ENCODE measurements around the gene AUTS2.

Gene AUTS2

DNA sequence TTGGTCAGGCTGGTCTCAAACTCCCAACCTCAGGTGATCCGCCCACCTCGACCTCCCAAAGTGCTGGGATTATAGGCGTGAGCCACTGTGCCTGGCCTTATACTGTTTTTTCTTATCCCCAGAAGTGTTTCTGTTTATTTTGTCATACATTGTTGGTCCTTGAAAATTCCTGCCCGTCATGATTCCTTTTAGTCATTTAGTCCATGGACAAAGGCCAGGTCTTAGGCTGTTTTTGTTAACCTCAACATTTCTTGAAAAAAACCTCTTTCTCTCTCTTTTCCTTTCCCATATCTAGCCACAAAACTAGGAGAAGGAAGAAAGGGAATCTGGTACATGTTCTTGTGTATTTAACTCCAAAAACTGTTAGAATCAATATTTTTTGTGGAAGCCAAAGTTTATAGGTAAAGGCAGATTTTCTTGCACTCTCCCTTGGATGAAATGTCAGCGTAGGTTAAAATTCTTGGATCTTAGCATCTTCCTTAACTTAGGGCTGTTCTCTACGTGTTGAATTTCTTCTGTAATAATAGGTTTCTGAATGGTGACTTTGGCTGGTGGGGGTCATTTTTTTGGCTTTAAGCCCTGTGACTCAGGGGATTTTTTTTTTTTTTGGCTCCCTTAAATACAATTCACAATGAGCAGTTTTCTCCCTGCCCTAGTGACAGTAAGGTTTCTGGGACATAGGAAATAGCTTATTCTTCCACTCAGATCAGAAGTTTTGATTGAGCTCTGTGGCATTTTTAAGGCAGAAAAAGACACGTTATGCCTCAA lies 500.8 kb downstream of the AUTS2 start:
- DNase-seq (ENCODE audit: low read depth in 2 of 2, low spot score in 1 of 2): no peak

DNA sequence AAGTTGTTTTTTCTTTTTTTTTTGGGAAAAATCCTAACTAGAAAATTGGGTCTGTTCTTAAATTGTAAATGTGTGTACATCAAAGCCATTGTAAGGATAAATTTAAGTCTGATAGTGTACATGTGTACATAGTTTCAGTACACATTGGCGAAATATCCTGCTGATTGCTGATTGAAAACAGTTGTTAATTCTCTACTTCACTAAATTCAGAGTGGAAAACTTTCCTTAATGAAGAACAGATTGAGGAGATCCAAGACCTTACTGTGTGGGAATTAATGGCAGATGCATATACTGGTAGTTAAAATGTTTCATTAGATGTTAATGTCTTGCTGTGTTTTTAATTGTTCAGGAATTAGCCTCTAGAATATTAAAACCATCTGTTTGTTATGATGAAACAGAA lies 506.0 kb downstream of the AUTS2 start:
- DNase-seq (ENCODE audit: low read depth in 2 of 2, low spot score in 1 of 2): no peak

DNA sequence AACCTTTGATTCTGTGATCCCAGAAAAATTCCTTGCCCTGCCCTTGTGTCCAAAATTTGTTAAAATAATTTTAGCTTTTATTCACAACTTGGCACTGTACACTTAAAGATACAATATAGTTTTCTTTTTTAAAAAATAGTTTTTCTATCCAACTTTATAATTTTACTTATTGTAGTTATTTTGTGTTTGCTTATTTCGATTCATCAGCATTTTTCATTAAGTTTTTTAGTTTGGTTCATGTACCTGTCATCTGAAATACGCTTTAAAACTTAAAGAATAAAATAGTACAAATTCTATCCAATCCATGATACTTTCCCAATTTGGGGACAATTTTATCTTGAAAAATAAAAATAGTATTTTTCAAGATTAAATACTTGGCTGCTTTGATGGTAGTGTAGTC lies 514.8 kb downstream of the AUTS2 start:
- no peak for DNase-seq (ENCODE audit: low read depth in 2 of 2, low spot score in 1 of 2)

DNA sequence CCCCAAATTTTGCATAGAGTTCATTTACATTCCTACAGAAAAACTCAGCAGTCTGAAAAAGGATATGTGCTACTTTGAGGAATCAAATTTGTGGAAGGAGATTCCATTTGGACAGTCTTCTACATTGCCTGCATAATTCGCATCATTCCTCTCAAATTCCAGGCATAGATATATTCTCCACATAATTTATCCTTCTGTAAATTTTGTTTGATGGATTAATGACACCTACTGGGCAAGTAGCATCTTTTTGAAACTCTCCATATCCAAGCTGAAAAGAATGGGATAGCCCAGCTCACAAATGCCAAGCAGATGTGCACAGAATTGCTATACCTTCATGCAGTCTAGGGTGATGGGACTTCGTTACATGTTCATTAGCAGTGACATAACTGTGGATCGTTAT lies 515.3 kb downstream of the AUTS2 start:
- no peak for DNase-seq (ENCODE audit: low read depth in 2 of 2, low spot score in 1 of 2)

DNA sequence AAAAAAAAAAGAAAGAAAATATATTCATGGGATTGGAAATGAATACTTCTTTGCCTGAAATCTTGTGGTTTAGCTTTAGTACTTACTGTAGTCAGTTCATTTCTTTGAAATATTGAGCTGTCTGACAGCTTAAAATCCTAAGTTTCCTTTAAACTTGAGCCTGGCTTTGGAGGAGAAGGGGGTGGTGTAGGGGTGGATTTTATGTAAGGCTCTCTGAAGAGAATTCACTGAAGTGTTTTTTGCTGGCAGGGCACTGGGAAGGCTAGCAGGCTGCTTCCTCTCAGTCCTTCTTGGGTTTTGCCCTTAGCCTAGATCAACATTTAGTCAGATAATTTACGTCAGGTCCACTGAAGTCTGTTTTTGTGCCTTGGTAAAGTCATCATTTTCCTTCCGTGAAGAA lies 516.5 kb downstream of the AUTS2 start:
- DNase-seq (ENCODE audit: low read depth in 2 of 2, low spot score in 1 of 2): no peak

DNA sequence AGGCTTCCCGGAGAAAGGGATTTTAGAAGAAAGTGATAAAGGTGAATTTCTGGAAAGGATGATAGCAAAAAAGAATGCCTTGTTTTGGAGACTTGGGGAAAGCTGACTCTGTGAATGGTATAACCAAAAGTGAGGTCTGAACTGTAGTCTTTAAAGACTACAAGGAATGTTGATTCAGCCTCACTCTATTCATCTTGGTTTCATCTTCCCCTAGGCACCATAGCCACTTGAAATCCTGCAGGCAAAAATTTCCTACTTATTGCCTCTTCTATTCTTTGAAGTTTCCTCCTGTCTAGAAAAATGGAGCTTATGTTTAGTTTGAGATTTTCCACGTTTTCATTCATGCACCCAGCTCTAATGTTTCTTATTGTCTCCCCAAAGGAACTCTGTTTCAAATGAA lies 518.0 kb downstream of the AUTS2 start:
- no peak for DNase-seq (ENCODE audit: low read depth in 2 of 2, low spot score in 1 of 2)

DNA sequence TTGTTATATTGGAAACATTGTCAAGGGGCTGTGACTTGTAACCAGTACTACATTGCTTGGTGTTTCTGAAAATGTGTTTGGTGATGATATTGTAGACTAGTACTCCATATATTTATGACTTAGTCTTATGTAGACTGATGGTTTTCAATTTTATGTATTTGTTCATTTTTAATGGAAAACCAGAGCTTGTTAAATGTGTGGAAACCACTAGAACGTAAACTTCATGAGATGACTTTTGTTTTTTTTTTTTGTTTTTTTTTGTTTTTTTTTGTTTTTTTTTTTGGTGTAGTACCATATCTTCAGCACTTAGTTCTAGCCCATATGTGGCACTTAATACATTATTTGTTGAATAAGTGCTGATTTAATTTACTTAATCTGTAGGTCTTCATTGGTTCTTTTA lies 518.6 kb downstream of the AUTS2 start:
- DNase-seq (ENCODE audit: low read depth in 2 of 2, low spot score in 1 of 2): no peak

DNA sequence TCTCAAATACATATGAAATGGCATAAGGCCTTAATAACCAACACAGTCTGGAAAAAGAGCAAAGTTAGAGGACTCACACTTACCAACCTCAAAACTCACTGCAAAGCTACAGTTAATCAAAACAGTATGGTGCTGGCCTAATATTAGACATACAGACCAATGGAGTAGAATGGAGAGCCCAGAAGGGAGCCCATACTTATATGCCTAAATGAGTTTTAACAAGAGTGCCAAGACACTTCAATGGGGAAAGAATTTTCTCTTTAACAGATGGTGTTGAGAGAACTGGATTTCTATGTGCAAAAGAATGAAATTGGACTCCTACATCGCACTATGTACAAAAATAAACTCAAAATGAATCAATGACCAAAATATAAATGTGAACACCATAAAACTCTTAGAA lies 522.6 kb downstream of the AUTS2 start:
- no peak for DNase-seq (ENCODE audit: low read depth in 2 of 2, low spot score in 1 of 2)

DNA sequence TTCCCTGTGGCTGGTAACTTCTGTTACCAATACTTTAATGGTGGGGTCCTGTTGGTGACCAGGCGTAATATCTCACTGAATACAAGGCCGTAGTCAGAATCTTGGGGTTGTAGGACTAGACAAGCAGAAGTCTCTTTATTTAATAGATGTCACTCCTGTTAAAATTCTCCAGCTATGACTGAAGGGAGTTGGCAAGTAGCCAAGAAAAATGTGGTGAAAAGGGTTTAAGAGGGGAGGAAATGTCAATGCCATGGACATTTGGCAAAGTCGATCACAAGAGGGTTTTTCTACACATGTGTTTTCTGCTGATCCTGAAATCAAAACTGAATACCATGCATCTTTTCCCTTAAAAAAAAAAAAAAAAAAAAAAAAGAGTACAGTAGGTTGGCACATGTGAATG lies 533.5 kb downstream of the AUTS2 start:
- DNase-seq (ENCODE audit: low read depth in 2 of 2, low spot score in 1 of 2): no peak

DNA sequence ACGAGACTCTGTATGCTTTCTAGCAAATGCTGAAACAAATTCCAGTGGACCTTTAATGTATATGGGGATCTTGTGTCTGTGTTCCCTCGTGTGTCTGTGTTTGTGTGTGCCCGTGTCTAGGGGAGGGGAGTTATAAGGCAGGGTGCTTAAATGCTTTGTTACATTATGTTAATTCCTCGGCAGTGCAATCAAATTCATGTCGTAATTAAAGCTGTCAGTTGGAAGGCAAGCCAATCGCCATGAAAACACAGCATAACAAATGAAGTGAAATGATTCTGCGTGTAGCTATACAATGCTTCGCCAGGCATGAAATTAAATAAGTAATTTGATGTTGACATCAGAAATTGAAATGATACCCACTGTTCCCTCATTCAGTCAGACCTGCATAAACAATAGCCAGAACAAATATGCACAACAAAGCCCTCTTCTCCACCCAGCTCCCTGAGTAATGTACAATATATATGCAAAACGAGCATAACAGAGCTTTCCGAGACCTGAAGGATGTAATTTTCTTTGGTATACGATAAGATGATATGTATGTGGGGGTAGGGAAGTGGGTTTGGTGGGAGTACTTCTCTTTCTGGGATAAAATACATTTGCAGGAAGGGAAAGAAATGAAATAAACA lies 534.1 kb downstream of the AUTS2 start:
- DNase-seq (ENCODE audit: low read depth in 2 of 2, low spot score in 1 of 2): no peak

DNA sequence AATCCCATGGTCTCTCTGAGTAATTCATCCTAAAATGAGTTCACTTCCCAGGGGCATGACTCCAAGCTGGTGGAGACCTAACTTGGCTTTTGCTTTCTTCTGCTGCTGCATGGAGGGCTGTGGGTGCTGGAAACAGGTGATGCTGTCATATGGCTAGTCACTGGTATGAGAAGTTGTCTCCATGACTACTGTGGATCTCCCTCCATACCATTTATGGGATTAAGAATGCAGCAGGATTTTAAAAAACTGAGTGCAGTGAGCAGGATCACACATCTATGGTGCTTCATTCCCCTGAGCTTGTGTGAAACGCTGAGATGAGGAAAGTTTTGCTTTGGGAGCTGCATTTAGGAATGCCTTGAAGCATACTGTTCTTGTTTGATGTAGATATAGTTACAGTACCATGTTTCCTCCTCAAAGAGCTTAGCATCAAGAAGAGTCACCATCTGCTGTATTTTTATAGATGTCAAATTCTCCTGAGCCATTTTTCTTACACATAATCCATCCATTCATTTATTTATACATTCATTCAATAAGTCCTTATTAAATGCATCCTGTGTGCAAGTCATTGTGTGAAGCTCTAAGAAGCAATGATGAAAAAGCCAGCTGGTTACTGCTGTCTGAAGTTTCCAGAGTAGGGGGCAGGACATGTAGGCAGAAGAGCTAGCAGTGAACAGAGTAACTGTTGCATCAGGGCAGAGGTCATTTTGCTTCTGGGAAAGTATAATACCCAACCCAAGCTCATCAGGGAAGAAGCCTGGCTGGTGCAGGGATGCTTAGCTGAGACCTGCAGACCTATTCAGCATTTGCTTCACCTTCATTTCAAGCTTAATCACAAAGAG lies 534.8 kb downstream of the AUTS2 start:
- DNase-seq (ENCODE audit: low read depth in 2 of 2, low spot score in 1 of 2): no peak

DNA sequence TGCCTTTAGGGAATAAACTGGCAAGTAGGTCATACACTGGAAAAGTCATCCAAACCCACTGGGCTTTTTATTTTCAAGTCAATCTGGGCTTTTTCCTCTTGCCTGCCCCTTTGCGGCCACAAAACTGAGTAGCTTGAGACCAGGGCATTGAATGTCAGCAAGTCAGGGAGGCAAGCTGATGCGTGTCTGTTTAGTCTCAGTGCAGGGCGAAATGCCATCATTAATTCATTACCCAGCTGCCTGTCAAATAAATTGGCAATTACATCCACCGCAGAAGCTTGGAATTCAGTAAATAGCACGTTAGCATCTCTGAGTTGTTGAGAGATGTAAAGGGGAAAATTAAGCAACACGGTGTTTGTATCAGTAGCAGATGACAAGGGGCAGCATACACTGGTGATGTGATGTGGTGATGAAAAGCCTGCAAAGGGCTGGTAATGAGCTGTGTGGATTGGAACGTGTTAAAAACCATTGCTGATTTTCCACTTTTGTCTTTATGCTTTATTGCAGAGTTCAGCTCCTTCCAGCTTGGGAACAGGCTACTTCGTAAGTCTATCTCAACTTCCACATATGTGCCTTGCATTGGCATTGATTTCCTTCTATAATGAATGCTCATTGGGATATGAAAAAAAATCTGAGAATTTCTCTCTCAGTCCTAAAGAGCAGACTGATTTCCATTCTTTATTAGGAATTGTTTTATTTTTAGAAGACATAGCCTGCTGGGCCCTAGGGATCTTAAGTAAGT lies 535.9 kb downstream of the AUTS2 start:
- no peak for DNase-seq (ENCODE audit: low read depth in 2 of 2, low spot score in 1 of 2)

DNA sequence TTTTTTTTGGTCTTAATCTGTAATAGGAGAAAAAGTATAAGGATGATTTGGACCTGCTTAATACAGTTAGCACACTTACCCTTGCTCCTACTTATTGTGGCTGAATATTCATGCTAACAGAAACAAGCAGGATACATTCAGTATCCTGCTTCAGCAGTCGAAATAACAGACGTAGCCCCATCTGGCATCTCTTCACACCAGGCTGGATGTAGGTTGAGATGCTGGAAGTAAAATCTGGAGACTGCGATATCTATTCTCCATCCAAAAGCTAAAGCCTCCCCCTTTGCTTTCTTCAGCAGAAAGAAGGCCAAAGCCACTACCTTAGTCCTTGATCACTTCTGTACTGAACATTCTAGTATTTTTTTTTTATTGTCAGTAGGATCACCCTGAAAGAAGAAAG lies 537.4 kb downstream of the AUTS2 start:
- DNase-seq (ENCODE audit: low read depth in 2 of 2, low spot score in 1 of 2): no peak

DNA sequence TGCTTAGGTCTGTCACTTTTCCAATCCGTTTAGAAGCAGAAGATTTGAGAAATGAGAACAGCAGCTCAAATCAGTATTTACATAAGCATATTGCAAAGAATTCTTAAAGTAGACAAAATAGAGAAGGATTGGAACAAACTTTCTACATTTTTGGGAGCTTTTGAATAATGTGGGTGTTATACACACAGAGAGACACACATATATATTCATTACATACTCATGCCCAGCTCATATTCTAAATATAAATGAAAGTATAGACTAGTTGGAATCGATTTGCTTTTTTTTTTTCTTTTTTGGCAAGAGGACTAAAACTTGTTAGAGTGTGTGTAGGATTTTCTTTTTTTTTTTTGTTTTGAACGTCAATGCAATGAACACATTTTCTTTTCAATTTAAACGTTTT lies 538.9 kb downstream of the AUTS2 start:
- no peak for DNase-seq (ENCODE audit: low read depth in 2 of 2, low spot score in 1 of 2)

DNA sequence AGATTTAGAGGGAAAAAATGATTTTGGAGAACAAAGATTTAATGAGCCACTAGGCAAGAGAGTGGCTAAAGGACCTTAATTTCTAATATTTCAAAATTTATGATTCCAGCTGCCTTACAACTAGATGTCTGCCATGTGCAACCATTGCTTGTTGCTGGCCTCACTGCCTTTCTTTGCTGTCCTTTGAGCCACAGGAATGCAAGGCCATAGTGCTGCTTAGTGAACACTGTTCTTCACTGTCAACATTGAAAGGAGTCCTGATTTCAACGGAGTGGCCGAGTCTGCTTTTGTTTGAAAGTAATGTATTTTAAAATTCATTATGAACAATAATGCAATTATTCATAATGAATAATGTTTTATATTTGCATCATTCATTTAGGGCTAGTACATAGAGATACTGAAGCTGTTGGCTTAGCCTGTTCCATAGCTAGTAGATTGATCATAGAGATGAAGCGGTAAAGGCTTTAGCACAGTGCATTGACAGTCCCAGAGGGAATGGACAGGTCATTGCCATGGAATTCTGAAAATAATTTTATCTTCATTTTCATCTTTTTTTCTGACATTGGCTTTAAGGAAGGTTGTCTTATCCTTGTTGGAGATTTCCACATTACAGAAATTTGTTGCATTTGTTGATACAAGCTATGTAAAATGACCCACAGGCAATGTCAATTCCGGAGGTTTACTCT lies 544.1 kb downstream of the AUTS2 start:
- no peak for DNase-seq (ENCODE audit: low read depth in 2 of 2, low spot score in 1 of 2)

DNA sequence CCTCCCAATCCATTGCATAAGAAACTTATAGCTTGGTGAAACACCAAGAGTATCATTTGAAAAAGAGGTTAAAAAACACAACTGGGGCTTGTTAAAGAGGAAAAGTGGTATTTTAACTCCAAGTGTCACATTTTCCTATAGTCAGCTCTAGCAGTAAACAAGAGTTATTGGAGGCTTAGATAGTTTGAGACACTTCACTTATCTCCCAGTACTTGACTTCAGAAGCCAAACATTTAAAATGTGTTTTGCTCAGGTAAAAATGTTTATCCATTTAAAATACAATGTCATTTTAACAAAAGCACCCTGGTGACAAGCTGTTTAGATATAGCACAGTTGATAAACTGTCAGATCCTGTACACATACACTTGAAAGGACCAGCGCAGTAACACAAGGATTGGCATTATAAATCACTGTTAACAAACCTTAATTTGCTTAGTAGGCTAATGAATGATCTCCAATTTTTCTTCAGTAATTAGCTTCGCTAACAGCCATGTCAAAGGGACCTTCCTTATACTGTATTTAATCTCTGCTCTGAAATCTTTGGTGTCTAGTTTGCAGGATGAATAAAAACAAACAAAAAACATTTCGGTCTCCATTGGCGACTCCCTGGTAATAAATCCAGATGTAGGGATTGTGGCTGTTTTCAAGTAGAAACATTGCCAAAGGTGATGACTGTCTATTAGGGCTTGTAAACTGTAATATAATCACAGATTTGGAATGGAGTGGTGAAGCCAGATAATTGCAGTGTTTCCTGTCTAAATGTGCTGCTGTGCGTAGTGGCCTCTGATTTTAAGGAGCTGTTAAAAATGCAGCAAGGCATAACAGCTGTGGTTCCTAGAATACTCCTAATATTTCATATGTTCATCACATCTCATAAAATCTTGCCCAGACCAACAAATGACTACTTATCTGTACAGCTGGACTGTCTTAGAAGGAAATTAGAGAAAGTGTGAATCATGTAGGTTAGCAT lies 545.1 kb downstream of the AUTS2 start:
- DNase-seq (ENCODE audit: low read depth in 2 of 2, low spot score in 1 of 2): no peak

DNA sequence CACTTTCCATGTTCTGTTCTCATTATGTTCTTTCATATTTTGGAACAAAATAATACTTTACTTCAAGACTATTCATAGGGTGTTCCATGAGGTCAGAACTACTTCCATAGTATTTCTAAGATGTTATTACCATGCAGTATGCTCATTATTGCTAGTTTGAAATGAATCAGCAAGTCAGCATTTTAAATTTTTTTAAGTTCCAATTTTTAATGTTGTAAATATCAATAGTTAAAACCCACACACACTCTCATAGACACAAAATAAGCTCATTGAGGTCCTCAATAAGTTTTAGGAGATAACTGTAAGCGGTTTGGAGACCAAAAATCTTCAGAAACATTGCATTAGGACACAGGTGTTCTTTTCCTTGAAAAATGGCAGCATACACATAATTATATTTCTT lies 550.7 kb downstream of the AUTS2 start:
- DNase-seq (ENCODE audit: low read depth in 2 of 2, low spot score in 1 of 2): no peak

DNA sequence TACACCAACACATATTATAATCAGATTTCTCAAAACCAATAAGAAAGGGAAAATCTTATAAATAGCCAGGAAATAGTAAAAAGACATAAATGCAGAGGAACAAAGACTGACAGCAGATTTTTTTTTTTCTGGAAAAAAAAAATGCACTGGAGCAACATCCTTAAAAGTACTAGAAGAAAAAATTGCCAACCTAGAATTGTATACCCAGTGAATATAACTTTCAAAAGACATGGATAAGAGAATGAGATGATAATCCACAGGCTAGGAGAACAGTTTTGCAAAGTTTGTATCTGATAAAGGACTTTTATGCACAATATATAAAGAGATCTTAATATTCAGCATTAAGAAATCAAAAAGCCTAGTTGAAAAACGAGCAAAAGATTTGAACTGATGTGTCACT lies 554.0 kb downstream of the AUTS2 start:
- no peak for DNase-seq (ENCODE audit: low read depth in 2 of 2, low spot score in 1 of 2)

DNA sequence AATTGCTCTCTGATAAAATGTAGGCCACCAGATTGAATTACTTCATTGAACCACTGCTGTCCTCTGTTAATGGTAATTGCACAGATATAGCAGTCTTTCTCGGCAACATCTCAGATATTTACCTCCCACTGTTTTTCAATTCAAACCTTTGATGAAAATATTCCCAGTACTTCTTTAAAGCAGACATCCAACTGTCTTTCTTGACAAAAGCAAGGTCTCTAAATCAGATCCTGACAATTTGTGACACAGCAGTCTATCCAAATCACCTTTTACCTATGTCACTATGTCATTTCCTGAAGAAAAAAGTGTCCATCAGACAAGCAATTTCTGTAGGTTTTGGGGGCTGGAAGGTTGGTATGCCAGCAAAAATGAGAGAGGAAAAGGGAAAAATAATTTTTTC lies 555.7 kb downstream of the AUTS2 start:
- no peak for DNase-seq (ENCODE audit: low read depth in 2 of 2, low spot score in 1 of 2)

Data from stimulated activated CD8-positive, alpha-beta memory T cell treated with anti-CD3 and anti-CD28 coated beads, Interleukin-4, amount 100 ng/mL, for 1 hour (primary cell).